GM19438 (cell line): ENCODE data around the gene ETV3L.
A peak's percentile ranks its signal among the peaks of the same experiment; 100 is the strongest.

ENCODE experiments used
- ATAC-seq: cut with Tn5 transposase; IDR thresholded peaks from one replicate; pipeline ENCODE4 v1.9.1; 2021; ENCODE audit warnings: low read depth; ENCODE audit not compliant: unreplicated experiment

ETV3L gene

GRCh38 chr1:157099633-157100009, at the start of gene ETV3L:
TSS of gene ETV3L (minus strand) at chr1:157099808. CDS start at chr1:157099523, 285 bp downstream.
- ATAC-seq = no peak

GRCh38 chr1:157147906-157148700, 48.5 kb upstream of the ETV3L start:
- ATAC-seq = no peak

- ATAC-seq = no peak
Measured at GRCh38 chr1:157147037-157147436, 47.4 kb upstream of the ETV3L start.

GRCh38 chr1:157146244-157146643, 46.6 kb upstream of the ETV3L start:
- no peak for ATAC-seq

- ATAC-seq = no peak
Measured at GRCh38 chr1:157145076-157145475, 45.5 kb upstream of the ETV3L start.

GRCh38 chr1:157144509-157144908, 44.9 kb upstream of the ETV3L start:
- ATAC-seq = no peak

GRCh38 chr1:157142765-157143423, 43.3 kb upstream of the ETV3L start:
- no peak for ATAC-seq

- no peak for ATAC-seq
Measured at GRCh38 chr1:157142201-157142600, 42.6 kb upstream of the ETV3L start.

GRCh38 chr1:157141212-157141855, 41.7 kb upstream of the ETV3L start:
- no peak for ATAC-seq

- ATAC-seq = no peak
Measured at GRCh38 chr1:157140063-157140588, 40.5 kb upstream of the ETV3L start.

GRCh38 chr1:157139052-157139715, 39.6 kb upstream of the ETV3L start:
- no peak for ATAC-seq

GRCh38 chr1:157138220-157139051, 38.8 kb upstream of the ETV3L start, which contains the start of gene ETV3:
TSS of gene ETV3 (minus strand) at chr1:157138395. CDS start at chr1:157136352, 2,043 bp downstream.
- ATAC-seq = peak; percentile 89

GRCh38 chr1:157137408-157138219, 38.0 kb upstream of the ETV3L start:
- peak; percentile 20 for ATAC-seq

- no peak for ATAC-seq
Measured at GRCh38 chr1:157137046-157137407, 37.4 kb upstream of the ETV3L start.

- no peak for ATAC-seq
Measured at GRCh38 chr1:157136133-157136532, 36.5 kb upstream of the ETV3L start.

GRCh38 chr1:157135646-157136045, 36.0 kb upstream of the ETV3L start:
- no peak for ATAC-seq

GRCh38 chr1:157135070-157135469, 35.5 kb upstream of the ETV3L start:
- no peak for ATAC-seq

- ATAC-seq = no peak
Measured at GRCh38 chr1:157134442-157134841, 34.8 kb upstream of the ETV3L start.

- ATAC-seq = no peak
Measured at GRCh38 chr1:157133426-157133825, 33.8 kb upstream of the ETV3L start.
